Panc1 (cell line): Measurements from ENCODE around the gene NPM3. TPM values are rescaled to one million over a fixed set of nuclear protein-coding genes. Genes with fewer than 3 reads are reported as not detected.

Experiments used
- ATAC-seq: fragments of 200-7000 bp; cut with Tn5 transposase; 2 replicates; pipeline ENCODE4 v1.9.1; 2020; ENCODE audit warnings: mild to moderate bottlenecking, moderate library complexity
- BruUV-seq: library from RNA; stranded (reverse); fragments of 400-500 nt; replicated peaks from 2 replicates; lab custom pipeline; 2021; lab: Mats Ljungman, UMichigan
- CTCF ChIA-PET: fragments of 300-600 bp; sonication (Branson Sonifier 250); formaldehyde crosslinking; loops from one replicate; lab custom pipeline; 2022; ENCODE audit warnings: antibody characterized with exemption; lab: Charles Lee
- POLR2A ChIA-PET: fragments of 300-600 bp; sonication (Branson Sonifier 250); formaldehyde crosslinking; loops from one replicate; lab custom pipeline; 2022; ENCODE audit warnings: antibody characterized with exemption; lab: Charles Lee
- DNase-seq: peaks from one replicate; pipeline ENCODE4 v3.0.0-alpha.2; 2010; ENCODE audit warnings: low read depth, low spot score
- H3K27ac ChIP-seq: 2 replicates; pipeline ENCODE4 v1.5.1; 2011; ENCODE audit warnings: mild to moderate bottlenecking, low read length, inconsistent platforms
- H3K27me3 ChIP-seq: fragments of 200-500 bp; sonication (Bioruptor generic); 2 replicates; pipeline ENCODE4 v1.6.0; 2014; ENCODE audit warnings: low read length, inconsistent platforms; ENCODE audit not compliant: control insufficient read depth, insufficient read depth
- H3K36me3 ChIP-seq: fragments of 200-500 bp; sonication (Bioruptor generic); 2 replicates; pipeline ENCODE4 v1.5.1; 2014; ENCODE audit warnings: inconsistent platforms, mild to moderate bottlenecking, low read length, moderate library complexity; ENCODE audit not compliant: control insufficient read depth, insufficient read depth
- H3K4me1 ChIP-seq: 2 replicates; pipeline ENCODE4 v1.5.1; 2011; ENCODE audit warnings: inconsistent platforms, mild to moderate bottlenecking, low read length, moderate library complexity; ENCODE audit not compliant: control insufficient read depth, insufficient read depth
- H3K4me3 ChIP-seq, 2 experiments: 2 replicates each; pipeline ENCODE4 v1.5.1; 2011 to 2012; ENCODE audit warnings: low read depth in 2 of 2, low read length in 2 of 2, mild to moderate bottlenecking in 2 of 2, inconsistent platforms in 1 of 2, moderate library complexity in 1 of 2
- H3K9me3 ChIP-seq: fragments of 200-500 bp; sonication (Bioruptor generic); 2 replicates; pipeline ENCODE4 v1.5.1; 2014; ENCODE audit warnings: low read depth, mild to moderate bottlenecking, inconsistent platforms, low read length, moderate library complexity; ENCODE audit not compliant: control insufficient read depth, insufficient read depth
- CTCF ChIP-seq: fragments of 450-650 bp; IDR thresholded peaks from 2 replicates; pipeline ENCODE4 v1.5.1; 2017; ENCODE audit warnings: mild to moderate bottlenecking
- POLR2AphosphoS5 ChIP-seq: IDR thresholded peaks from 2 replicates; pipeline ENCODE4 v1.6.1; 2012; ENCODE audit warnings: mild to moderate bottlenecking, low read depth, low read length, moderate library complexity
- REST ChIP-seq, 2 experiments: IDR thresholded peaks; 2 replicates each; pipeline ENCODE4 v1.6.1; 2011 to 2012; ENCODE audit warnings: low read depth in 2 of 2, control low read depth in 1 of 2, low read length in 1 of 2, mild to moderate bottlenecking in 1 of 2, moderate library complexity in 1 of 2; ENCODE audit not compliant: insufficient read depth in 1 of 2
- SIN3A ChIP-seq: IDR thresholded peaks from 2 replicates; pipeline ENCODE4 v1.6.1; 2012; ENCODE audit warnings: low read depth, mild to moderate bottlenecking, low read length, moderate library complexity, borderline replicate concordance; ENCODE audit not compliant: insufficient read depth
- TCF7L2 ChIP-seq: IDR thresholded peaks from 2 replicates; pipeline ENCODE4 v1.6.1; 2011; ENCODE audit warnings: mild to moderate bottlenecking, low read depth, low read length, inconsistent platforms
- in situ Hi-C: cut with HindIII; loops from 2 replicates; pipeline ENCODE4 v1.10.0; 2016; ENCODE audit warnings: low sequenced_read_pairs, low pct_unique_long_range_greater_than_20kb
- intact Hi-C: fragments of 100-400 bp; cut with micrococcal nuclease; formaldehyde crosslinking; loops from one replicate; pipeline ENCODE4 v1.10.0; 2022; ENCODE audit not compliant: unreplicated experiment
- total RNA-seq: library from RNA; stranded (reverse); gene quantifications from one replicate; pipeline ENCODE4 v1.2.1, GENCODE V29; 2021; ENCODE audit not compliant: unreplicated experiment

The NPM3 gene
- total RNA-seq, 1 experiment from 2014 or later, result 109 TPM

GRCh38 chr10:101772895-101773761 is 10.1 kb downstream of the NPM3 start:
- no TSS peak for BruUV-seq
- intact Hi-C loops (no loop called here), in situ Hi-C loops (no loop called here)
- no peak for ATAC-seq
- ChIA-PET CTCF (no interaction called here), POLR2A (interaction anchor here (0.6 kb wide), 1 partner anchor 49 kb away, joined by 3 read pairs; no protein-coding TSS in a partner anchor)
- Histone ChIP-seq H3K27ac (no peak overlapping the region), H3K9me3 (no peaks in the 10 kb centered on the region), H3K36me3 (no peaks in the 10 kb centered on the region), H3K4me3 (no peak overlapping the region), H3K4me1 (no peaks in the 10 kb centered on the region), H3K27me3 (no peaks in the 10 kb centered on the region; the same call in 1 of the 2 replicates)
- DNase-seq, result no peak
- TF ChIP-seq POLR2AphosphoS5 (no peak), SIN3A (no peak), CTCF (no peak), REST (IDR thresholded peaks at IDR 0.05; ENCODE audit: insufficient read depth in 1 of 2, low read depth in 2 of 2, low read length in 1 of 2) (no peak), TCF7L2 (no peak)

GRCh38 chr10:101772017-101772894 is 11.0 kb downstream of the NPM3 start:
- DNase-seq, result no peak
- intact Hi-C loops, result no loop called here
- Histone ChIP-seq H3K4me1 (no peaks in the 10 kb centered on the region), H3K27me3 (no peaks in the 10 kb centered on the region; the same call in 1 of the 2 replicates), H3K36me3 (no peaks in the 10 kb centered on the region), H3K27ac (no peak overlapping the region), H3K4me3 (no peak overlapping the region), H3K9me3 (no peaks in the 10 kb centered on the region)
- no peak for TF ChIP-seq TCF7L2
- TF ChIP-seq POLR2AphosphoS5, result no peak
- no peak for TF ChIP-seq CTCF
- no peak for TF ChIP-seq SIN3A
- TF ChIP-seq REST (IDR thresholded peaks at IDR 0.05; ENCODE audit: insufficient read depth in 1 of 2, low read depth in 2 of 2, low read length in 1 of 2), result no peak
- POLR2A ChIA-PET, result no interaction called here
- BruUV-seq, result no TSS peak
- in situ Hi-C loops, result no loop called here
- ATAC-seq, result no peak
- CTCF ChIA-PET, result interaction anchor here (0.5 to 1.2 kb wide), 2 partner anchors 9 to 69 kb away, joined by 3 to 6 read pairs; no protein-coding TSS in a partner anchor
